ENCODE measurements around the gene WDR90. TPM values are rescaled to one million over a fixed set of nuclear protein-coding genes. Genes with fewer than 3 reads are reported as not detected.

Gene WDR90
- total RNA-seq, 1 experiment from 2014 or later, result 118 TPM

Other genes with a start within 250 kb of the WDR90 start
- 65.4 and 78.4 TPM in 2 replicates for gene DECR2, start 247.5 kb upstream of the WDR90 start, total RNA-seq (2021)
- gene RAB11FIP3, start 223.7 kb upstream of the WDR90 start, total RNA-seq (2021), result 38.4 and 42.4 TPM in 2 replicates
- gene CAPN15, start 121.7 kb upstream of the WDR90 start, total RNA-seq (2021), result 66.8 and 68.9 TPM in 2 replicates
- 0.35 TPM in 1 of 2 replicates, not detected in the other for gene PRR35, start 89.0 kb upstream of the WDR90 start, total RNA-seq (2021)
- not detected in 2 replicates for gene NHLRC4, start 82.4 kb upstream of the WDR90 start, total RNA-seq (2021)
- gene PIGQ, start 79.4 kb upstream of the WDR90 start, total RNA-seq (2021), result 72.5 and 96.1 TPM in 2 replicates
- gene RAB40C, start 59.3 kb upstream of the WDR90 start, total RNA-seq (2021), result 43.6 and 47.1 TPM in 2 replicates
- gene WFIKKN1, start 18.4 kb upstream of the WDR90 start, total RNA-seq (2021), result 6.9 and 9.2 TPM in 2 replicates
- 144 and 158 TPM in 2 replicates for gene METTL26, start 13.1 kb upstream of the WDR90 start, total RNA-seq (2021)
- 64.2 and 69.6 TPM in 2 replicates for gene MCRIP2, start 7.5 kb upstream of the WDR90 start, total RNA-seq (2021)
- 143 and 173 TPM in 2 replicates for gene RHOT2, start 18.8 kb downstream of the WDR90 start, total RNA-seq (2021)
- 18.1 and 19.9 TPM in 2 replicates for gene RHBDL1, start 26.3 kb downstream of the WDR90 start, total RNA-seq (2021)
- 174 and 211 TPM in 2 replicates for gene STUB1, start 31.0 kb downstream of the WDR90 start, total RNA-seq (2021)
- 57.4 and 61.6 TPM in 2 replicates for gene JMJD8, start 35.0 kb downstream of the WDR90 start, total RNA-seq (2021)
- gene WDR24, start 41.0 kb downstream of the WDR90 start, total RNA-seq (2021), result 23.9 and 33.6 TPM in 2 replicates
- gene FBXL16, start 56.4 kb downstream of the WDR90 start, total RNA-seq (2021), result 22.2 and 24.0 TPM in 2 replicates
- gene METRN, start 65.8 kb downstream of the WDR90 start, total RNA-seq (2021), result 77.5 and 88.5 TPM in 2 replicates
- gene ANTKMT, start 71.8 kb downstream of the WDR90 start, total RNA-seq (2021), result 55.0 and 102 TPM in 2 replicates
- gene CCDC78, start 77.1 kb downstream of the WDR90 start, total RNA-seq (2021), result 4.2 and 6.4 TPM in 2 replicates
- gene HAGHL, start 77.7 kb downstream of the WDR90 start, total RNA-seq (2021), result 31.0 and 57.6 TPM in 2 replicates
- 44.2 and 45.8 TPM in 2 replicates for gene CIAO3, start 91.6 kb downstream of the WDR90 start, total RNA-seq (2021)
- gene MSLN, start 111.4 kb downstream of the WDR90 start, total RNA-seq (2021), result 59.9 and 86.4 TPM in 2 replicates
- 53.3 and 56.7 TPM in 2 replicates for gene RPUSD1, start 139.0 kb downstream of the WDR90 start, total RNA-seq (2021)
- gene CHTF18, start 139.3 kb downstream of the WDR90 start, total RNA-seq (2021), result 67.7 and 77.8 TPM in 2 replicates
- gene GNG13, start 151.4 kb downstream of the WDR90 start, total RNA-seq (2021), result not detected in 2 replicates